A673 (cell line): ENCODE results near the gene CCDC88C. TPM values are rescaled to one million over a fixed set of nuclear protein-coding genes. Genes with fewer than 3 reads are reported as not detected.
A peak's percentile ranks its signal among the peaks of the same experiment; 100 is the strongest.

ENCODE experiments used
- BruUV-seq: library from RNA; stranded (reverse); fragments of 400-500 nt; replicated peaks from 2 replicates; lab custom pipeline; 2021; lab: Mats Ljungman, UMichigan
- CTCF ChIA-PET: fragments of 300-600 bp; sonication (Branson Sonifier 250); formaldehyde crosslinking; loops from one replicate; lab custom pipeline; 2022; ENCODE audit warnings: antibody characterized with exemption; lab: Charles Lee
- POLR2A ChIA-PET: fragments of 300-600 bp; sonication (Branson Sonifier 250); formaldehyde crosslinking; loops from one replicate; lab custom pipeline; 2022; ENCODE audit warnings: antibody characterized with exemption; ENCODE audit not compliant: low non-redundant PET; lab: Charles Lee
- DNase-seq: peaks from one replicate; pipeline ENCODE4 v3.0.0-alpha.2; 2015; ENCODE audit warnings: low spot score
- H3K27ac ChIP-seq: fragments of 200-600 bp; sonication (generic); 2 replicates; pipeline ENCODE4 v1.5.1; 2016; ENCODE audit warnings: mixed run types, low read depth, mild to moderate bottlenecking, mixed read lengths, antibody characterized with exemption, low read length; ENCODE audit not compliant: poor library complexity, severe bottlenecking
- H3K27me3 ChIP-seq: fragments of 200-600 bp; sonication (generic); replicated peaks from 2 replicates; pipeline ENCODE4 v1.6.1; 2017; ENCODE audit warnings: mixed run types, low read depth, mild to moderate bottlenecking, mixed read lengths, antibody characterized with exemption, low read length; ENCODE audit not compliant: insufficient read depth, poor library complexity
- H3K36me3 ChIP-seq: fragments of 200-600 bp; sonication (generic); 2 replicates; pipeline ENCODE4 v1.6.1; 2016; ENCODE audit warnings: mixed run types, mild to moderate bottlenecking, mixed read lengths, antibody characterized with exemption, low read length; ENCODE audit not compliant: insufficient read depth, poor library complexity, severe bottlenecking
- H3K4me1 ChIP-seq: fragments of 200-600 bp; sonication (generic); 2 replicates; pipeline ENCODE4 v1.6.1; 2017; ENCODE audit warnings: mixed run types, mild to moderate bottlenecking, mixed read lengths, antibody characterized with exemption, low read length; ENCODE audit not compliant: insufficient read depth, poor library complexity, severe bottlenecking
- H3K4me3 ChIP-seq: fragments of 200-600 bp; sonication (generic); 2 replicates; pipeline ENCODE4 v1.5.1; 2016; ENCODE audit warnings: low read depth, mixed run types, mild to moderate bottlenecking, mixed read lengths, low read length; ENCODE audit not compliant: poor library complexity, severe bottlenecking
- H3K9me3 ChIP-seq: fragments of 200-600 bp; sonication (generic); 2 replicates; pipeline ENCODE4 v1.6.1; 2016; ENCODE audit warnings: mixed run types, low read depth, mild to moderate bottlenecking, mixed read lengths, antibody characterized with exemption, low read length; ENCODE audit not compliant: poor library complexity, severe bottlenecking
- CTCF ChIP-seq: fragments of 300-800, 200-600 bp; sonication (generic); conservative IDR thresholded peaks from 2 replicates; pipeline ENCODE4 v1.5.1; 2017; ENCODE audit warnings: low read depth, mild to moderate bottlenecking, antibody characterized with exemption, low read length, moderate library complexity, mixed read lengths
- EZH2 ChIP-seq: fragments of 200-600 bp; sonication (generic); IDR thresholded peaks from 2 replicates; pipeline ENCODE4 v1.6.1; 2017; ENCODE audit warnings: borderline replicate concordance, low read depth, mild to moderate bottlenecking, mixed read lengths, antibody characterized with exemption, low read length; ENCODE audit not compliant: poor library complexity, severe bottlenecking
- intact Hi-C: fragments of 100-400 bp; cut with micrococcal nuclease; formaldehyde crosslinking; loops from one replicate; pipeline ENCODE4 v1.10.0; 2022; ENCODE audit not compliant: unreplicated experiment
- total RNA-seq: library from RNA; stranded (reverse); gene quantifications from 2 replicates; pipeline ENCODE4 v1.2.3, GENCODE V29; 2021

CCDC88C gene
- total RNA-seq, 1 experiment from 2014 or later: 49.1 TPM

GRCh38 chr14:91363776-91364523, 53.7 kb downstream of the CCDC88C start:
- Histone ChIP-seq H3K27me3 (no peaks in the 10 kb centered on the region), H3K4me1 (peaks cover 67% of the 10 kb centered on the region), H3K4me3 (no peak overlapping the region), H3K36me3 (no peaks in the 10 kb centered on the region), H3K9me3 (no peaks in the 10 kb centered on the region), H3K27ac (no peak overlapping the region)
- intact Hi-C loops: no loop called here
- no TSS peak for BruUV-seq
- DNase-seq: no peak
- CTCF ChIA-PET: no interaction called here
- POLR2A ChIA-PET: no interaction called here
- TF ChIP-seq EZH2 (no peak), CTCF (no peak)

DNA sequence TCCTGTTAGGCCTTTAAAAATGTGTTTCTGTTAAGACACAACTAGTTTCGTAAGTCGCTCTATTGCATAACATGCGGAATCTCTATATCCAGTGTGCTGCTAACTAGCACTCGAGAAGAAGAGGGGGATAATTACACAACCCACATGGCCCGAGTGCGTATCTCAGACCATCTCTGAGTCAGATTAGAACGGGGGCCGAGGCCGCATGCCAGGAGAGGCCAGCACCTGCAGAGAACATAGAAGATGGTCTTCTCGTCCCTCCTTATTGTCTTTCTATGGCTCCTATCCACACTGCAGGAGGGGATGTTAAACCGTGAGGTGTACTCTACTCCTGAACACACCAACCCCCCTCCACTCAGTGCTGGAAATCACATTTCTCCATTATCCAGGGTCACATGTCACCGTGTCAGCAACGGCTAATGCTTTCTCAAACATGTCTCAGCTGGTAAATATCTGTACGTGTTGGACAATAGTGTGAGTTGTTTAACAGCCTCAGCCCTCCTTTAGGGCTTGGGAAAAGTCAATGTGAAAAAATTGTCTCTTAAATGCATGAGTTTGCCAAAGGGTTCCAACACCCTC, 56.3 kb downstream of the CCDC88C start:
- Histone ChIP-seq H3K4me1 (peaks cover 72% of the 10 kb centered on the region), H3K4me3 (no peak overlapping the region), H3K36me3 (no peaks in the 10 kb centered on the region), H3K9me3 (no peaks in the 10 kb centered on the region), H3K27ac (peak overlapping the region; percentile 55), H3K27me3 (no peaks in the 10 kb centered on the region)
- TF ChIP-seq CTCF: no peak
- TF ChIP-seq EZH2: no peak
- ChIA-PET POLR2A (interaction anchor here (0.7 kb wide), 1 partner anchor 9 kb away, joined by 8 read pairs; no protein-coding TSS in a partner anchor), CTCF (no interaction called here)
- intact Hi-C loops: no loop called here
- BruUV-seq: no TSS peak
- DNase-seq: peak; percentile 85

- Histone ChIP-seq H3K27me3 (no peaks in the 10 kb centered on the region), H3K27ac (peak overlapping the region; percentile 73), H3K4me3 (no peak overlapping the region), H3K36me3 (no peaks in the 10 kb centered on the region), H3K9me3 (no peaks in the 10 kb centered on the region), H3K4me1 (peaks cover 72% of the 10 kb centered on the region)
- ChIA-PET CTCF (no interaction called here), POLR2A (interaction anchor here (0.7 kb wide), 1 partner anchor 9 kb away, joined by 8 read pairs; no protein-coding TSS in a partner anchor)
- no TSS peak for BruUV-seq
- TF ChIP-seq EZH2 (no peak), CTCF (no peak)
- no peak for DNase-seq
- intact Hi-C loops: no loop called here
Measured at GRCh38 chr14:91360490-91361232, 57.0 kb downstream of the CCDC88C start.
